B cell (primary cell): Measurements from ENCODE around the gene ABCC10. TPM values are rescaled to one million over a fixed set of nuclear protein-coding genes. Genes with fewer than 3 reads are reported as not detected.

Experiments
- ATAC-seq: fragments of 200-7000 bp; cut with Tn5 transposase; one replicate; pipeline ENCODE4 v1.10.0; 2021; ENCODE audit warnings: low read depth, mild to moderate bottlenecking, moderate number of reproducible peaks, moderate library complexity
- CTCF ChIA-PET: fragments of 350-600 bp; sonication (Branson Sonifier 250); formaldehyde crosslinking; loops from one replicate; lab custom pipeline; 2021; ENCODE audit warnings: antibody characterized with exemption, inconsistent platforms; lab: Charles Lee
- POLR2A ChIA-PET: fragments of 350-600 bp; sonication (Branson Sonifier 250); formaldehyde crosslinking; loops from one replicate; lab custom pipeline; 2021; ENCODE audit warnings: antibody characterized with exemption; lab: Charles Lee
- DNase-seq: peaks from one replicate; pipeline ENCODE4 v3.0.0; 2013
- H2AFZ ChIP-seq: 2 replicates; pipeline ENCODE4 v1.6.1; 2012; ENCODE audit warnings: mild to moderate bottlenecking, low read depth, low read length; ENCODE audit not compliant: insufficient read depth, poor library complexity, severe bottlenecking
- H3K27ac ChIP-seq, 2 donors: 1 replicate in 1 of 2; 2 replicates in 1 of 2; pipeline ENCODE4 v1.5.1; 2012 to 2013; ENCODE audit warnings: low read length in 2 of 2, mild to moderate bottlenecking in 2 of 2, moderate library complexity in 1 of 2
- H3K27me3 ChIP-seq, 4 experiments: fragments of 200-600 bp in 1 of 4; sonication (generic) in 1 of 4; replicated peaks in 1 of 4; 1 replicate in 2 of 4; 2 replicates in 2 of 4; pipeline versions ENCODE4 v1.6.1 to v1.7.0; 2013 to 2016; ENCODE audit warnings: low read length in 3 of 4, mild to moderate bottlenecking in 2 of 4, mixed read lengths in 1 of 4, moderate library complexity in 1 of 4; ENCODE audit not compliant: insufficient read depth in 4 of 4, control insufficient read depth in 3 of 4; ENCODE audit errors: control extremely low read depth in 1 of 4
- H3K36me3 ChIP-seq, 2 experiments: replicated peaks in 1 of 2; 1 replicate in 1 of 2; 2 replicates in 1 of 2; pipeline versions ENCODE4 v1.6.1 to v1.7.1; 2013; ENCODE audit warnings: low read length in 1 of 2; ENCODE audit not compliant: insufficient read depth in 2 of 2, control insufficient read depth in 1 of 2; ENCODE audit errors: control extremely low read depth in 1 of 2, extremely low read depth in 1 of 2
- H3K4me1 ChIP-seq, 2 donors: fragments of 200-600 bp in 1 of 2; sonication (generic) in 1 of 2; 1 replicate in 1 of 2; 2 replicates in 1 of 2; pipeline versions ENCODE4 v1.5.1 to v1.6.1; 2013 to 2017; ENCODE audit warnings: low read length in 2 of 2; ENCODE audit not compliant: control insufficient read depth in 2 of 2, insufficient read depth in 2 of 2
- H3K4me2 ChIP-seq: replicated peaks from 2 replicates; pipeline ENCODE3; 2012; ENCODE audit warnings: mild to moderate bottlenecking, low read depth, low read length; ENCODE audit not compliant: poor library complexity, severe bottlenecking
- H3K4me3 ChIP-seq, 5 experiments: fragments of 200-600 bp in 1 of 5; sonication (generic) in 1 of 5; 1 replicate in 3 of 5; 2 replicates in 2 of 5; pipeline versions ENCODE4 v1.5.1 to v1.7.0; 2011 to 2016; ENCODE audit warnings: low read length in 4 of 5, mild to moderate bottlenecking in 4 of 5, low read depth in 2 of 5, control low read depth in 1 of 5, moderate library complexity in 1 of 5; ENCODE audit not compliant: insufficient read depth in 1 of 5; ENCODE audit errors: control extremely low read depth in 1 of 5, extremely low read depth in 1 of 5
- H3K79me2 ChIP-seq: fragments of 200-600 bp; sonication (generic); one replicate; pipeline ENCODE4 v1.6.0; 2016; ENCODE audit warnings: low read length; ENCODE audit not compliant: control insufficient read depth, insufficient read depth
- H3K9ac ChIP-seq: fragments of 200-600 bp; sonication (generic); 2 replicates; pipeline ENCODE4 v1.6.1; 2017; ENCODE audit warnings: mild to moderate bottlenecking, low read length, moderate library complexity
- H3K9me3 ChIP-seq, 3 donors: one replicate each; pipeline versions ENCODE4 v1.6.1 to v1.7.1; 2013; ENCODE audit warnings: low read length in 2 of 3; ENCODE audit not compliant: control insufficient read depth in 2 of 3, insufficient read depth in 1 of 3; ENCODE audit errors: control extremely low read depth in 1 of 3
- H4K20me1 ChIP-seq: 2 replicates; pipeline ENCODE4 v1.6.0; 2012; ENCODE audit warnings: mild to moderate bottlenecking, low read length; ENCODE audit not compliant: insufficient read depth, control insufficient read depth, poor library complexity, severe bottlenecking
- H3K27ac Mint-ChIP-seq: one replicate; pipeline ENCODE4 v1.8.0; 2021; ENCODE audit warnings: mixed read lengths
- H3K27me3 Mint-ChIP-seq: one replicate; pipeline ENCODE4 v1.8.0; 2021; ENCODE audit warnings: mixed read lengths
- H3K4me1 Mint-ChIP-seq: one replicate; pipeline ENCODE4 v1.8.0; 2021; ENCODE audit warnings: mixed read lengths
- H3K4me3 Mint-ChIP-seq: one replicate; pipeline ENCODE4 v1.8.0; 2021; ENCODE audit warnings: mixed read lengths
- H3K9me3 Mint-ChIP-seq: one replicate; pipeline ENCODE4 v1.8.0; 2022; ENCODE audit warnings: mixed read lengths; ENCODE audit not compliant: insufficient read depth
- EZH2 ChIP-seq: IDR thresholded peaks from 2 replicates; pipeline ENCODE4 v1.6.1; 2012; ENCODE audit warnings: borderline replicate concordance, low read depth, mild to moderate bottlenecking, moderate library complexity, low read length; ENCODE audit not compliant: insufficient read depth, poor library complexity, severe bottlenecking
- WGBS: methylation state at CpG from one replicate; pipeline ENCODE4 v1.1.5; 2013; ENCODE audit warnings: missing lambda C conversion rate; ENCODE audit not compliant: insufficient coverage; 5-methylcytosine and 5-hydroxymethylcytosine counted together
- intact Hi-C: fragments of 100-400 bp; cut with micrococcal nuclease; formaldehyde crosslinking; loops from one replicate; pipeline ENCODE4 v1.10.0; 2022
- polyA plus RNA-seq: library from polyadenylated mRNA; depleted of rRNA; stranded (reverse); fragments of >200 nt; gene quantifications from 2 replicates; pipeline ENCODE4 v1.2.3, GENCODE V29; 2012
- total RNA-seq, 2 donors: library from RNA; stranded (reverse); fragments of 120-200 nt in 1 of 2; gene quantifications; 1 replicate in 1 of 2; 2 replicates in 1 of 2; pipeline versions ENCODE4 v1.2.3 to v1.2.4, GENCODE V29; 2013 to 2022
- TF ChIP-seq, protein P1 (sequence below): fragments of 200-600 bp; IDR thresholded peaks from one replicate; pipeline ENCODE4 v1.8.0; 2022; ENCODE audit warnings: antibody characterized with exemption, mild to moderate bottlenecking

The ABCC10 gene
- total and polyA plus RNA-seq, 2 donors (not counting 1 experiment from before 2014, with no cell fraction given): 39.5 to 71.5 TPM

GRCh38 chr6:43402820-43403219, 24.5 kb upstream of the ABCC10 start:
- Histone ChIP-seq H3K27me3 (peaks cover 0 to 5% (median 2%) of the 10 kb centered on the region in 4 experiments), H4K20me1 (no peaks in the 10 kb centered on the region), H2AFZ (no peak overlapping the region), H3K4me1 (peaks cover 2% of the 10 kb centered on the region in 2 donors), H3K4me3 (no peak overlapping the region), H3K36me3 (no peaks in the 10 kb centered on the region), H3K4me2 (no peak overlapping the region), H3K79me2 (no peaks in the 10 kb centered on the region), H3K27ac (no peak overlapping the region), H3K9me3 (no peaks in the 10 kb centered on the region), H3K9ac (no peak overlapping the region)
- H3K27me3 Mint-ChIP-seq: peaks cover 32% of the 10 kb centered on the region
- peak overlapping the region; percentile 23 for H3K27ac Mint-ChIP-seq
- WGBS: 100% methylated on average over 1 of the region's 1 CpG
- DNase-seq: no peak
- H3K9me3 Mint-ChIP-seq: no peaks in the 10 kb centered on the region
- CTCF ChIA-PET: no interaction called here
- POLR2A ChIA-PET: no interaction called here
- intact Hi-C loops: no loop called here
- H3K4me3 Mint-ChIP-seq: no peak overlapping the region
- TF ChIP-seq, protein P1, sequence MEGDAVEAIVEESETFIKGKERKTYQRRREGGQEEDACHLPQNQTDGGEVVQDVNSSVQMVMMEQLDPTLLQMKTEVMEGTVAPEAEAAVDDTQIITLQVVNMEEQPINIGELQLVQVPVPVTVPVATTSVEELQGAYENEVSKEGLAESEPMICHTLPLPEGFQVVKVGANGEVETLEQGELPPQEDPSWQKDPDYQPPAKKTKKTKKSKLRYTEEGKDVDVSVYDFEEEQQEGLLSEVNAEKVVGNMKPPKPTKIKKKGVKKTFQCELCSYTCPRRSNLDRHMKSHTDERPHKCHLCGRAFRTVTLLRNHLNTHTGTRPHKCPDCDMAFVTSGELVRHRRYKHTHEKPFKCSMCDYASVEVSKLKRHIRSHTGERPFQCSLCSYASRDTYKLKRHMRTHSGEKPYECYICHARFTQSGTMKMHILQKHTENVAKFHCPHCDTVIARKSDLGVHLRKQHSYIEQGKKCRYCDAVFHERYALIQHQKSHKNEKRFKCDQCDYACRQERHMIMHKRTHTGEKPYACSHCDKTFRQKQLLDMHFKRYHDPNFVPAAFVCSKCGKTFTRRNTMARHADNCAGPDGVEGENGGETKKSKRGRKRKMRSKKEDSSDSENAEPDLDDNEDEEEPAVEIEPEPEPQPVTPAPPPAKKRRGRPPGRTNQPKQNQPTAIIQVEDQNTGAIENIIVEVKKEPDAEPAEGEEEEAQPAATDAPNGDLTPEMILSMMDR: no peak
- no peak for TF ChIP-seq EZH2
- ATAC-seq: no peak
- H3K4me1 Mint-ChIP-seq: peaks cover 3% of the 10 kb centered on the region

DNA sequence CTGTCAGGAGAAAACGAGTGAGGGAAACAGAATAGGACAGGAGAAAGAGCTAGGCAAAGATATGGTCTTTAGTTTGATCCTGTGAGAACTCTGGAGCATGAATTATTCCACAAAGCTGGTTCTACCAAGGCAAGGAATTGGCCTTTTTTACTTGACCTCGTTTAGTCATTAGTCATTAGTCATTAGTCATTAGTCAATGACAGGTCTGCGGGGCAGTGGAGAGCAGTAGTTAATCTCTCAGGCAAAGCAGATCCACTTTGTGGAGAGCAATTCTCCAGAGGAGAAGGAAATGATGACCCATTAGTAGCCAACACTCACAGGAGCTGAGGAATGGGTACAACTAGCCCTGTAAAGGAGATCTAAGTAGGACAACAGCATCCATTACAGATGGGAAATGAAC, 22.0 kb upstream of the ABCC10 start:
- no peaks in the 10 kb centered on the region for H3K9me3 ChIP-seq
- H4K20me1 ChIP-seq: no peaks in the 10 kb centered on the region
- H2AFZ ChIP-seq: no peak overlapping the region
- H3K4me1 ChIP-seq: no peaks in the 10 kb centered on the region
- Mint-ChIP-seq H3K27me3 (peaks cover 38% of the 10 kb centered on the region), H3K4me1 (no peaks in the 10 kb centered on the region), H3K9me3 (no peaks in the 10 kb centered on the region), H3K27ac (no peak overlapping the region), H3K4me3 (no peak overlapping the region)
- ATAC-seq: no peak
- no peaks in the 10 kb centered on the region for H3K36me3 ChIP-seq
- no peak overlapping the region for H3K27ac ChIP-seq
- H3K27me3 ChIP-seq: peaks cover 0 to 11% (median 2%) of the 10 kb centered on the region in 4 experiments
- TF ChIP-seq, protein P1: no peak
- TF ChIP-seq EZH2: no peak
- no peak overlapping the region for H3K4me3 ChIP-seq
- WGBS: 48% methylated on average over 3 of the region's 3 CpGs
- intact Hi-C loops: no loop called here
- no peaks in the 10 kb centered on the region for H3K79me2 ChIP-seq
- H3K9ac ChIP-seq: no peak overlapping the region
- no peak overlapping the region for H3K4me2 ChIP-seq
- CTCF ChIA-PET: no interaction called here
- DNase-seq: no peak
- POLR2A ChIA-PET: no interaction called here
